CD1c-positive myeloid dendritic cell (primary cell): ENCODE data around the gene RNF121.
A peak's percentile ranks its signal among the peaks of the same experiment; 100 is the strongest.

Experiments
- DNase-seq: peaks from one replicate; pipeline ENCODE4 v3.0.0-alpha.2; 2016; ENCODE audit errors: extremely low spot score

RNF121 gene

GRCh38 chr11:71988050-71988449 lies 59.2 kb downstream of the RNF121 start:
- no peak for DNase-seq

DNA sequence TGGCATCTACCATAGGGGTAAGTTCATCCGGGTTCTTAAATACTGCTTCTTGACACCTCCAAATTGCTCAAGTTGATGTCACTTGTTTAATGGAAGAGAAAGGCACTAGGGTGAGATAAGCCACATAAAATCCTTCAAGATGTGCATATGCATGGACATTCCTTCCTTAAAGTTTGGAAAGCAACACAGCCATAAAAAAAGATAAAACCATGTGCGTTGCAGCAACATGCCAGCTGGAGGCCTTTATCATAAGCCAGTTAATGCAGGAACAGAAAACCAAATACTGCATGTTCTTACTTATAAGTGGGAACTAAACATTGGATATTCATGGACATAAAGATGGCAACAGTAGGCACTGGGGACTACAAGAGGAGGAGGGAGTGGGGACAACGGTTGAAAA lies 61.9 kb downstream of the RNF121 start:
- no peak for DNase-seq

- peak; percentile 96 for DNase-seq
Measured at GRCh38 chr11:71991494-71991893, 62.6 kb downstream of the RNF121 start.

- peak; percentile 55 for DNase-seq
Measured at GRCh38 chr11:71992136-71992730, 63.4 kb downstream of the RNF121 start.

DNA sequence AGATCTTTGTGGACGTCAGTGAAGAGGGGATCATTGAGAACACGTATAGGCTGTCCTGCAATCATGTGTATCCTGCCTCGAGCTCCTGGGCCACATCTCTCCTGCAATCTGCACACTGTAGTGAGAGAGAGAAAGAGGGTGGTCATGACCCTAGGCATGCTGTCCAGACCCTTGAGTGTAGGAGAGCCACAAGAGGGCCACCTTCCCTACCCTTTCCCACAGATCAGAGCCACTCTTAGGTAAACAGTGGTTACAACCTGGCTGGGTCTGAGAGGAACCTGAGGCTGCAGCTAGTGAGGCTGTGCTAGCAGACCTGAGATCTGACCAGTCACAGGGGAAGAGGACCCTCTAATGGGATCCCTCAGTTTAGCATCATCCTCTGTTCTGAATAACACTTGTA lies 65.9 kb downstream of the RNF121 start:
- no peak for DNase-seq

DNA sequence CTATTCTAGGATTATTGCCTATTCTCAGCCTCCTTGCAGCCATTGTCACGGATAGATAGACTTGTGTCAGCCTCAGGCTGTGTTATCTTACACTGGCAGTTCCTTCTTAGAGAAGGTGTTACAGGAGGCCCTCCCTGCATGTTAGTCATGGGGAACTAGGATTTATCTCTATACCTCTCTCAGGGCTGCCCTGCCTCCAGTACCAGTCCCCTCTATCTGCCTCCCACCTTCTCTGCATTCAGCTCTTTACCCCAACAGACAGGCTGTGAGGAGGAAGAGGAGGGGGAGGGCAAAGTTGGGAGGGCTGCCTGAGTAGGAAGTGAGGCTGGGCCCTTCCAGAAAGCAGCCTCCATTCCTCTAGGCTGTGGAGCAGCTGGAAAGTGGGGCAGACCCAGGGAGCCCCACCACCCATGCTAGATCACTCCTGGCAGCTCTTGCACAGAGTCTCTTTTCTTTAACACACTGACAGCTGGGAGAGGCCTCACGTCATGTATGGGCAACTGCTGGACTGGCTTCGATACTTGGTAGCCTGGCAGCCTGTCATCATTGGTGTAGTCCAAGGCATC lies 67.0 kb downstream of the RNF121 start:
- peak; percentile 48 for DNase-seq

DNA sequence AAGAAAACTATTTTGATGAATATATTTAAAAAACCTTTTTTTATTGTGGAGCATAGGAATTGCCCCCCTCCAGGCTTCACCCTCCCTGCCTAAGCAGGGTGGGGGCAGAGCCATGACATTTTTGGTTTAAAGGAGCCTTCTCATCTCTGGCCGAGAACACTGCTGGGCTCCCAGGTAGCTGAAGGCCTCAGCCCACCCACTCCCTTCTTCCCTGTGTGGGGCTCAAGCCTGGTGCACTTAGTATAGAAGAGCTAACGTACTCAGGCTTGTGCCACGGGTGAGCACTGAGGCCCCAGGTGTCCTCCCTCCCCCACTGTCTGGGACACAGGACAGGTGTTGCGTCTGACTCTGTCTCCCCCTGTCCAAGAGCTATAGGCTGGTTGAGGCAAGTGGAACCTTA lies 67.7 kb downstream of the RNF121 start:
- DNase-seq = no peak

- DNase-seq = peak; percentile 96
Measured at GRCh38 chr11:71996946-71997345, 68.1 kb downstream of the RNF121 start.

GRCh38 chr11:71997594-71997993 lies 68.7 kb downstream of the RNF121 start:
- no peak for DNase-seq

- no peak for DNase-seq
Measured at GRCh38 chr11:71998061-71998460, 69.2 kb downstream of the RNF121 start.

DNA sequence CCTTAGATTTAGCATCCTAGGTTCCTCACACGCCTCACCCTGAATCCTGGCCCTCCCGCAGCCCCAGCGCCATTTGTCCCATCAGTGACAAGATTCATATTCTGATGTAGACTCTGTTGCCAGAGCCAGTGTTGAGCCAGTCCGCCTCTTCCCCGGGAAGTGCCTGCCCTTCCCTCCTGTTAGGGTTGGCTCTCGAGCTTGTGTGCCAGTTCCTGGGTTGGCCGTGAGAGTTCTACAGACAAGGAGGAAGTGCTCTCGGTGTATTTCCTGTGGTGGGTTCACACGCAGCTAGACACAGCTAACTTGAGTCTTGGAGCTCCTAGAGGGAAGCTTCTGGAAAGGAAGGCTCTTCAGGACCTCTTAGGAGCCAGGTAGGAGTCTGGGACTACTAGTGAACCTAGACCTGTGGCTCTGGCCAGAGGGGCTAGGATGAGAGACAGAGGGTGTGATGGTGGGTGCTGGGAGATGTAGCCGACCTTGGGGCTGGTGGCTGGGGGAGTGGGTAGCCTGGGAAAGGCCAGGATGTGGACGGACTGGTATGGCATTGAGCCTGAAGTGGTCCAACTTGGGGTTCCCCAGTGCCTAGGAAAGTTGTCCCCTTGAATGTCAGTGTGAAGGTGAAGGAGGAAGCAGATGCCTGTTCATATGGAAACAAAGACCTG lies 69.9 kb downstream of the RNF121 start, which contains the start of gene IL18BP:
TSS of gene IL18BP (plus strand) at position 261 of the 662 bp plus-strand sequence. CDS start 1,076 bp downstream, outside the sequence.
- DNase-seq = peak; percentile 92

DNA sequence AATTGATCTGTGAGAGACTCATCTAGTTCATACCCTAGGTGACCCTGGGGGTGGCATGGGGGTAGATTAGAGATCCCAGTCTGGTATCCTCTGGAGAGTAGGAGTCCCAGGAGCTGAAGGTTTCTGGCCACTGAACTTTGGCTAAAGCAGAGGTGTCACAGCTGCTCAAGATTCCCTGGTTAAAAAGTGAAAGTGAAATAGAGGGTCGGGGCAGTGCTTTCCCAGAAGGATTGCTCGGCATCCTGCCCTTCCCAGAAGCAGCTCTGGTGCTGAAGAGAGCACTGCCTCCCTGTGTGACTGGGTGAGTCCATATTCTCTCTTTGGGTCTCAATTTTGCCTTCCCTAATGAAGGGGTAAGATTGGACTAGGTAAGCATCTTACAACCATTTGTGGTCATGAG lies 70.5 kb downstream of the RNF121 start:
- no peak for DNase-seq

DNA sequence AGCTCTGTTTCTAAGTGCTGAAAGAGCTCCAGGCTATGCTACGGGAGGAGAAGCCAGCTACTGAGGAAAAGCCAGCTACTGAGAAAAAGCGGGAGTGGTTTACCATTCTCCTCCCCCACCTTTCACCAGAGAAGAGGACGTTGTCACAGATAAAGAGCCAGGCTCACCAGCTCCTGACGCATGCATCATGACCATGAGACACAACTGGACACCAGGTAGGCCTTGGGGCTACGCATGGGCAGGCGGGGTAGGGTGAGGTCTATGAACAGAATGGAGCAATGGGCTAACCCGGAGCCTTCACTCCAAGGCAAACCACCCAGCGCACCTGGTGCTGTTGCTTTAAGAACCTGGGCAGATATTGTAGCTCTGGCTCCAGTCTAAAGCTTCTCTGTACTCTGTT lies 71.0 kb downstream of the RNF121 start:
- no peak for DNase-seq

GRCh38 chr11:72000202-72000867 lies 71.5 kb downstream of the RNF121 start:
- no peak for DNase-seq

DNA sequence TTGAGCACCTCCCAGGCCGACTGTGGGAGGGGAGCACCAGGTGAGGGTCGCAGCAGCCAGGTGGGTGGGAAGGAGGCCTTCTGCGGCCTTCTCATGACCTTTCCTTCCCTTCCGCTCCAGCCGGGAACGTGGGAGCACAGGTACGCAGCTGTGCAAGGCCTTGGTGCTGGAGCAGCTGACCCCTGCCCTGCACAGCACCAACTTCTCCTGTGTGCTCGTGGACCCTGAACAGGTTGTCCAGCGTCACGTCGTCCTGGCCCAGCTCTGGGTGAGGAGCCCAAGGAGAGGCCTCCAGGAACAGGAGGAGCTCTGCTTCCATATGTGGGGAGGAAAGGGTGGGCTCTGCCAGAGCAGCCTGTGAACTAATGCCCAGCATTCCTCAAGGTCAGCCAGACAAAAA lies 72.4 kb downstream of the RNF121 start:
- no peak for DNase-seq

GRCh38 chr11:72001834-72002591 lies 73.2 kb downstream of the RNF121 start:
- no peak for DNase-seq

- DNase-seq = no peak
Measured at GRCh38 chr11:72002841-72003775, 74.3 kb downstream of the RNF121 start.

- no peak for DNase-seq
Measured at GRCh38 chr11:72003776-72004171, 74.9 kb downstream of the RNF121 start.

DNA sequence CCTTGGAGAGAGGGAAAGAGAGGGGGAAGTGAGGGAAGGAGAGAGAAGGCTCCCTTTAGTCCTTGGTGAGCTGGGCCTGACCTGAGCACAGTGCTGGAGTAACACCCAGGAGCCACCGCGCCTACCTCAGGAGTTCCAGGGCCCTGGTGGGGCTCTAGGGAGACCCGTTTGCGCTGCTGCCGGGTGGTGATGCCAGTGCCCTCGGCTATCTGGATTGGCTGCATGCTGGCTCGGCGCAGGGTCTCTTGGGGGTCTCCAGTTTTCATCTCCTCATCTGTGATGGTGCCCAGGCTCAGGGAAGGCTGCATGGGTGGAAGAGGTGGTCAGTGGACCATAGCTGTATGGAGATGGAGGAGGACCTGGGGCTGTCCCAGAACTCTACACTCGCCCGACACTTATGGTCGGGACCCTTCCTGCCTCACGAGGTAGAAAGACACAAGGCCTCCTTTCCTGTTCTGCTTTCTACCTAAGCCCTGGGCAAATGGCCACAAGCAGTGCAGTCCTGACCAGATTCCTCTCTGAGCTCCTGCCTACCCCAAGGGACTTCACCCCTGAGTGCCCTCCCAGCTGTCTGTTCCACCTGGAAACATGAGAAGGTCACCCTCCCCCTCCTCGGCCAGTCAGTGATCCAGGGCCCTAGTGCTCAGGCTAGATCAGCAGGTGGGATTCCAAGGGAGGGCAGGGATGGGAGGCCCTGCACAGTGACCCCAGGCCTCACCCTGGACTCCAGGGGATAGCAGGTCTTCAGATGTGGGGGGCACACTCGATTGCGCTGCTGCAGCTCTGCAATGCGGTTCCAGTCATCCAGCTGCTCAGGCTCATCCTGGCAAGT lies 75.9 kb downstream of the RNF121 start:
- DNase-seq = no peak
